HG03139 (cell line): ENCODE data around the gene PRPF40B.
"Not testable (repeated sequence)": the region's sequence is repeated elsewhere in the genome, so short reads cannot be mapped to it uniquely, and the experiment has no call there.

Experiments
- ATAC-seq: cut with Tn5 transposase; IDR thresholded peaks from one replicate; pipeline ENCODE4 v1.9.1; 2021; ENCODE audit not compliant: unreplicated experiment

PRPF40B gene

DNA sequence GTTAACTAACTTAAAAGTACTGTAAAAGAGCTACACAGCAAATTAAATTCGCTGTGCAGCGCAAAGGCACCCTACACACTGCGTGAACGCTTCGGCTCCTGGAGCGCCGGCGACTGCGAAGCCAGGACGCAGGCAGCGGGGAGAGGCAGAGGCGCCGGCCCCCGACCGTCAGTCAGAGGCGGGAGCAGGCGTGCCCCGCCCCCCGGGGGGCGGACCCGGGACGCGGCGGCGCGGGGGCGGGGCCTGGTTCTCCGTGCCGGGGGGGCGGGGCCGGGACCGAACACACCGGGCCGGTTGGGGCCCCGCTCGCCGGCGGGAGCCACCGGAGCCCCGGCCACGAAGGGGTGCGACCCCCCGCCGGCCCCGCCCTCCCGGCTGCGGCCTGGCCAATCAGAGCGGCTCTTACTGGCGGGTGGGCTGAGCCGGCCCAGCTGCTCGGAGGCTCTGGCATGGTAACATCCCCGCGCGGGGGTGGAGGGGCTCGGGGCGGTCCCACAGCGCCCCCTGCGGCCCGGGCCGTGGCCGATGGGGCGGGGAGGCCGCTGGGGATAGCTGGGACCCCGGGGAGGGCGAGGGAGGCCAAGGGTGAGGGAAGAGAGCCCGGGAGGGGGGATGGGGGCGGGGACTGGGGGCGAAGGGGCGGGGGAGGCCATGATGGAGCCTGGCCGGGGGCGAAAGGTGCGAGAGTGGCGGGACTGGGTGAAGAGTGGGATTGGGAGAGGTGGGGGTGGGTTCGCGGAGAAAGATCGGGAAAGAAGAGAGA, at the start of gene PRPF40B:
Gene PRPF40B, plus strand, starts transcription at position 420 of the 763 bp plus-strand sequence. Its CDS starts 30 bp downstream, at position 450.
- ATAC-seq: peak; percentile 54

DNA sequence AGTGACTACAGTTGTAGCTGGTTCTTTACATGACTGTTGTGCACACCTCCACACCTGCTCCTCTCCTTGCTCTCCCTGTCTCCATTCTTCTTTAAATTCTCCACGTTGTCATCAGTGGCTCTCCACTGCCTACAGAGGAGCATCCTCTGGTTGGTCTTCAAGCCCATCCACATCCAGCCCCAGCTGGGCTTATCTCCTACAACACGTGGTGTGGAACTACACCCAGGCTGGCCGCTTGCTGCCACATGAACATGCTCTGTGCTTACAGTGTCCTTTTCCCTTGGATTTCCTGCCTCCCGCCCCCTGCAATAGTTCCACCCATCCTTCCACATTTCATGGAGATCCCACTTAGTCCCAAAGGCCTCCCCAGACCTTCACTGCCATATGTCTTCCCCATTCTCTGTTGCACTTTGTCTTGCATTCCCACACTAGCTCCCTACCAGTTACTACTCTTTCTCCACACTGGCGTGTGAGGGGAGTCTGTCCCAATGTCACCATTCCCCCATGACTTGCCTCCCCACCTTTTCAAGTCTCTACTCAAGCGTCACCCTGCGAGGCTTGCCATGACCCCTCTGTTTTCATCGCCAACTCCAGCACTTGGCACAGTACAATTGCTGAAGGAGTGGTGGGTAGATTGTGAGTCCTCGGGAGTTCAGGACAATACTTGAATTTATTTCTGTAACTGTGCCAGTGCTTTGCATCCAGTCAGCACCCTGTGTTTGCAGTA, 45.6 kb upstream of the PRPF40B start:
- no peak for ATAC-seq

GRCh38 chr12:49578471-49579112, 44.8 kb upstream of the PRPF40B start:
- ATAC-seq: no peak

DNA sequence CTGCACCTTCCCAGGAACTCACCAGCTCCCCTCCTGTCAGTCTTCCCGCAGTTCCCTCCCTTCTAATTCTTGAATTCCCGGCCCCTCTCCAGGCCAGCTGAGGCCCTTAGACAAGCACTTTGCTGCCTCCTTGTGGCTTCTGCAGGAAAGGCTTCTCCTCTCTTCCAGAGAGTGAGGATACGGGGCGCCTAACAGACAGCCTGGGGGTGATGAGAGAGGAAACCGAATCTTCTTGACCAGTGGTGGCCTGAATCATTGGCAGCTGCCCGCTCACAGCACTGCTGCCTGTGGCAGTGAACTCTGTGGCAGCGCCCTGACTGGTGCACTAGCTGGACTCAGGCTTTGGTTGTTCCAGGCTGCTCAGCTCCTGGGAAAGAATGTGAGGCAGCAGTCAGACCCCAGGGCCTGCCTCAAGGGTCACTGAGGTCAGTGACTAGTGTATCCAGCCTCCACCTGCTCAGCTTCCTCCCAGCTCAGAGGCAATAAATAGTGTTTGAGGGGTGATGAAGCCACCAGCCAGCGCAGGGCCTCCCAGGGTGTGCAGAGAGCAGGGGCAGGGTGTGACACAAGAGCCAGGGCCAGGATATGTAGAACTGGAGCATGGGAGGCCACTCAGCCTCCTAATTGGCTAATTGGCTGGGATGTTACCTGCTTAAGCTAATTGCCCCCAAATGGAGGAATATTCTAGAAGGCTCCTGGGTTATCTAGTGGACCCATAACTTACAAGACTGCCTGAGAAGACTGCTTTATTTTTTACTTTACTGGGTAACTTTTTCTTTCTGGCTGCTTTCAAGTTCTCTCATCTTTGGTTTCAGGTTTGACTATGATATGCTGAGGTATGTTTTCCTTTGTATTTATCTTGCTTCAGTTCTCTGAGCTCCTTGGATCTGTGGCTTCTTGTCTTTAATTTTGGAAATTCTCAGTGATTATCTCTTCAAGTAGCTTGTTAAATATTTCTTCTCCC, 42.5 kb upstream of the PRPF40B start:
- peak; percentile 51 for ATAC-seq

GRCh38 chr12:49582201-49582600, 41.2 kb upstream of the PRPF40B start:
- ATAC-seq: no peak

DNA sequence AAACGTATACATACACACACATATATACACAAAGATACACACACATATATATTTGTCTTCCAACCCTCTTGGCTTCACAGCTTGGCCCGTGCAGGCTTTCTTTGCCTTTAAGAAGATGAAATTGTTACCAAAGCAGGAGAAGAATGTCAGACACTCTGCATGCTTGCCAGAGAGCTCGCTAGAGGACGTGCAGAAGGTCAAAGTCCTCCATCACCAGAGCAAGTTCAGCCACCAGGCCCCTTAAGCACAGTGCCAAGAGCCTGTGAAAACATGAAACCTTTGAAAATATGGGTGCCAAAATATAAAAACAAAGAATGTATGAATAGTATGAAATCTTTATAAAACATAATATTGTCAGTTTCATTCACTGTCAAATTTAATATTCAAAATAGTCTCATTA, 40.5 kb upstream of the PRPF40B start:
- ATAC-seq: no peak

DNA sequence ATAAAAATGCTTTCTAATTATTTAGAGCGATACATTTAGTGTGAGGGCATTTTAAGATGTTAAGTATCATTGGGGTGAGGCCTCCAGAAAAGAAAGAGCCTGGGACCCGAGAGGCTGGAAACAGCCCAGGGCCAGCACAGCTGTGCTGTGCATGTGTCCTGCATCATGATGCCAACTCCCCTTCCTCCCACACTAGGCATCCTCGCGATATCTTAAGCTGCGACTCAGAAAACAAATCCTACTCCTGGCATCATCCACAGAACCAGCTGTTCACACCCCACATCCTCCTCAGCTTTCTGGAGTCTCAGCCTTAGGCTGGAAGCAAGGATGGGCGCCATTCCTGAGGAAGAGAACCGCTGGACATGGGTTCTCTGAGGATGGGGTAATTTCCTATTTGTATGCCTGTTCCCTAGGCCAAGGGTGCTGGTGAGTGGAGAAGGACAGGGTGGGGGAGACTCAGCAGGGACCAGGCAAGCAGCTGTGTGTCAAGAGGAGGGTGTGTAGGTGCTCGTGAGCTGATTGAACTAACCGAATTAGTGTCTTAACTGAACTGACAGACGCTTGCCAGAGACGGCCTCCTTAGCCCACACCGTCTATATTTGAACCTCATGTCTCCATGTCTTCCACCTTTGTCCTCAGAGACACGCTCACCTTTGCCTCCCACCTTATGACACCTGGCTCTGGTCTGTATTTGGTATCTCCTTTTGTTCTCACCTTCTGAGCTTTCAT, 39.8 kb upstream of the PRPF40B start:
- no peak for ATAC-seq

DNA sequence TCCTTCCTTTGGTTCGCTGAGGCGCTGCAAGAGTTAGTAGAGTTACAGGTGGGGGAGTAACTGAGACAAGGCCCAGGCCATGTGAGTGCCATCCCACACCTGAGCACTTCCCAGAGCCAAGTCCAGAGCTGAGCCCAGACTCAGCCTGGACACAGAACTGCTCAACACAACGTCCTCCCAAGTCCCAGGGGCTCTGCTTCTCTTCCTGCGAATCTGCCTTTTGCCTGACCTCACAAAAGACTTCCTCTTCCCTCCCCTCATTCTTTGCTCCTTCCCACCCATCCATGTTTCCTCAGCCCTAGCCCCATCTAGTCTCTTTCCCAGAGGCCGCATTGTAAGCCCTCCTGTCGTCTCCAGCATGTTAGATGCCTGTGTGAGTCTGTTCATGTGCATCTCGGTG, 38.8 kb upstream of the PRPF40B start:
- no peak for ATAC-seq

GRCh38 chr12:49585477-49586459, 37.6 kb upstream of the PRPF40B start:
- ATAC-seq: no peak

DNA sequence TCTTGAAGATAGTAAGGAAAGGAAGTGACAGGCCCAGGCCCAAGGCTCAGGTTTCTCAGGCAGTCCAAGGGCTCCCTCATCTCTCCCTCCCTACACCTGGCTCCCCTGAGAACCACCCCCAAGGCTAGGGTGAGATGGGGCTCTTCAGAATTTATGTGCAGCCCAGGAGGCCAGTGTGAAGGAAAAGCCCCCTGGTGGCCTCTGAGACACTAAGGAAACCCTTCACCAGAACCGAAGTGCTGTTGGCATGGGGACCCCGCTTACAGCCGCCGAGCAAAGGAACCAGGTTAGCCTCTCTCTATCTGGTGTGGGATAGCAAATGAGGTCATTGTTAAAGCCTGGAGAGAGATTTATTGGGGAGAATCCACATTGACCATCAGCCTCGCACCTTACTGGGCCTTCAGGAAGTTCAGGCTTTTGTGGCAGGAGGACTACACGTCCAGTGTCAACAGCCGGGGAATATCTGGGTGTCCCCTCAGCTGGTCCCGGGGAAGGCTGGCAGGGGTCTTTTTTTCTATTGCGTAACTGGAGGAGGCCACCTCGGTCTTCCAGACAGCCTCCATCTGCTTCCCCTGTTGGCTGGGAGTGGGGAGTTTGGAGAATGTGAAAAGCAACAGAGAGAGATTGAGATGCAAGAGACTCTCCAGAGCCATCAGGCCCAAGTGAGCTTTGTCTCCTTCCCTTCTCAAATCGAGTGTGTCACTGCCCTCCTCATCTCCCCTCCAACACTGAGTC, 36.0 kb upstream of the PRPF40B start:
- ATAC-seq: no peak

GRCh38 chr12:49588281-49588680, 35.1 kb upstream of the PRPF40B start:
- ATAC-seq: no peak

DNA sequence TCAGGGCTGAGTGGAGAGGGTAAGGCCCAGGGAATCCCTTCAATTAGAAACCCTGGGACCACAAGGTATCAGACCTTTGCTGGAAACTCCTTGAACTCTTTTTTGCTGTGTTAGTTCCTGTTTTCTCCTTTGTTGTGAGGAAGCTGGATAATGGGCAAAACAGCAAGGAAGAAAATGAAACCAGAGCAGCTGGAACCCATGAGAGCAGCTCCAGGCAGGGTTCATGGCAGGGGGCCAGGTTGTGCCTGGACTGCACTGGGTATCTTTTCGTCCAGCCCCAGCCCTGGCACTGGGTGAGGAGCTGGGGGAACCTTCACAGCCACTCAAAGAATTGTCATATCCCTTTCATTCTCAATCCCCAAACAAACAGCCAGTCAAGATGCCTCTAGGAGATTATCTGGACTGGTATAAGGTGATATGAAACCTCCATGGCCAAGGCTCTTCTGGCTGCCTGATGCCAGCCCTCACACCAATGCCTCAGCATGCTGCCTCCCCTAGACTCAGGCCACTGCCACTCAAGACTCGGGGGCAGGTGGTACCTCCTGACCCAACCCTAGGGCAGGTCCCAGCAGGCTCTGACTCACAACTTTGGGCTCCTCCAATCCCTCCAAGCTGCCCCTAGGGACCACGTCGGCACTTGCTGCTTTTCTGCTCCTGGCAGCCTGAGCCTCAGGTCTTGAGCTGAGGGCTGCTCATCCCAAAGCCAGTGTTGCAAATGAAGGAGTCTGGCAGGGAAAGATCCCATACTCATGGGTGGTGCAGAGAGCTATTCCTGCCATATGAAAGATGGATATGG, 34.4 kb upstream of the PRPF40B start:
- ATAC-seq: no peak

DNA sequence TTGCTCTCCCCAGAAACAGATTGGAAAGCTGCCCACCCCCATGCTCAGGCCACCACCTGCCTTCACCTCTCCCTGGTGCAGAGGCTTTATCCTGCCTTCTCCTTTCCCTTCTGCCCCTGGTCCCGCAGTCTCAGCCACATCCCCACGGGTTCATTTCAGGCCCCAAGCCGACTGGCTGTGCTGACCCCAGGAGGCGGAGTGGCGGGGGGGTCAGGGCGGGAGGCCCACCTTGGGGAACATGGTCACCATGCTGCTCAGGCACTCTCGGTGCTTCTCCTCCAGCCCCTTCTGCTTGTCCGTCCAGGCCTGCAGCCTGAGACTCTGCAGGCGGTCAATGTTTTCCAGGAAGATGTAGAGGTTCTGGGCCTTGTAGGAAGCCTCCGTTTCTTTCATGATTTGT, 24.8 kb upstream of the PRPF40B start:
- no peak for ATAC-seq

DNA sequence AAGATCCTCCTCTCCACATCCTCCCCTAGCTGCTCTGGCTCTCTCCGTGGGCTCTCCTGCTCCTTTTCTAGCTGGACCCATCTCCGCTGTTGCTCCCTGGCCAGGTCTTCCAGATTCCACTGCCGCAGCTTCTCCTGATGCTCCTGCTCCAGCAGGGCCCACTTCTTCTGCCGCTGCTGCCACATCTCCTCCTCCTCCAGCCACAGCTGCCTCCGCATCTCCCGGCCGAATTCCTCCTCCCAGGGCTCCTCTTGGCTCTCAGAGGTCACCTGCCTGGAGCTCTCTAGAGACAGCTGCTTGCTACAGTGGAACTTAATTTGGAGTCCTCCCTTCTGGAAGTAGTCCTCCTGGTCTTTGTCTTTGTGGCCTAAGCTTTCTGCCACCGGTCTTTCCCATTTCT, 23.4 kb upstream of the PRPF40B start:
- ATAC-seq: no peak

DNA sequence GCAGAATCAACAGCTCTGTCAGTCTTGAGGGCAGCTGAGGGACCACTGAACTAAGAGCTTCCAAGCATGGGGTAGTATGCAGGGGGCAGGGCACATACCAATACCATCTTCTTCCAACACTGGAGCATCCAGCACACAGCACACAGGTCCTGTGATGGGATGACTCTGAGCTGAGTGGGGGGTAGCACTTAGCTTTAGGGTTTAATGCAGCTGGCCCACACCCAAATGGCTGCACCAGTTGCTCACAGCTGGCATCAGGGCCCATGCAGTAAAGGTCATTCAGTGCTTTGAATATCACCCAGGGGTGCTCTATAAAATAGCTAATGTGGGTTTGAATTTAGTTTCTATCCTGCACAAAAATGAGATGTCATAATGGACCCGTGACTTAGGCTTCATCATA, 19.6 kb upstream of the PRPF40B start:
- ATAC-seq: no peak

GRCh38 chr12:49604856-49605255, 18.5 kb upstream of the PRPF40B start:
- ATAC-seq: no peak

DNA sequence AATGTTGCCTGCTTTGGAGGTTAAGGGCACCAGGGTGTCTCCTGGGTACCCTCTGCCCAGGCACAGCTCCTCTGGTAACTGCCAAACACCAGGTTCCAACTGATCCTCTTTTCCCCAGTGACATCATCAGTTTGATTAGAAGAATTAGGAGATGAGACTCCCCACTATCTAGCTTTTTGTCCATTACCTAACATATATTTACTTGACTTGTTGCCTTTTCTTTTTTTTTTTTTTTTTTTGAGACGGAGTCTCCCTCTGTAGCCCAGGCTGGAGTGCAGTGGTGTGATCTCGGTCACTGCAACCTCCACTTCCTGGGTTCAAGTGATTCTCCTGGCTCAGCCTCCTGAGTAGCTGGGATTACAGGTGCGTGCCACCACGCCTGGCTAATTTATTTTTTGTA, 17.8 kb upstream of the PRPF40B start, which contains the start of gene FAM186B:
Gene FAM186B, minus strand, starts transcription at position 101 of the 400 bp plus-strand sequence. CDS start 162 bp downstream, outside the sequence.
- not testable (repeated sequence) for ATAC-seq
